Liver (tissue), 9 donors: ENCODE data around the gene TIPRL. TPM values are rescaled to one million over a fixed set of nuclear protein-coding genes. Genes with fewer than 3 reads are reported as not detected.
A peak's percentile ranks its signal among the peaks of the same experiment; 100 is the strongest.
"Not testable (repeated sequence)": the region's sequence is repeated elsewhere in the genome, so short reads cannot be mapped to it uniquely, and the experiment has no call there.

Experiments
- DNase-seq: peaks from one replicate; pipeline ENCODE4 v3.0.0-alpha.2; 2017; ENCODE audit warnings: low spot score
- H3K27ac ChIP-seq, 2 donors: one replicate each; pipeline ENCODE4 v1.7.0; 2013; ENCODE audit warnings: inconsistent platforms in 2 of 2, low read length in 2 of 2, control low read depth in 1 of 2, low read depth in 1 of 2, mild to moderate bottlenecking in 1 of 2
- H3K27me3 ChIP-seq, 4 donors: one replicate each; pipeline versions ENCODE4 v1.6.1 to v1.7.0; 2013; ENCODE audit warnings: low read length in 3 of 4, inconsistent platforms in 1 of 4, mild to moderate bottlenecking in 1 of 4, moderate library complexity in 1 of 4; ENCODE audit not compliant: control insufficient read depth in 4 of 4, insufficient read depth in 4 of 4
- H3K36me3 ChIP-seq, 4 donors: one replicate each; pipeline versions ENCODE4 v1.6.1 to v1.7.0; 2013; ENCODE audit warnings: low read length in 3 of 4, mild to moderate bottlenecking in 3 of 4, low read depth in 1 of 4, moderate library complexity in 1 of 4; ENCODE audit not compliant: control insufficient read depth in 4 of 4, insufficient read depth in 3 of 4
- H3K4me1 ChIP-seq, 4 donors: one replicate each; pipeline versions ENCODE4 v1.6.1 to v1.7.0; 2013; ENCODE audit warnings: low read length in 3 of 4, mild to moderate bottlenecking in 3 of 4, moderate library complexity in 1 of 4; ENCODE audit not compliant: control insufficient read depth in 4 of 4, insufficient read depth in 4 of 4
- H3K4me3 ChIP-seq, 3 donors: one replicate each; pipeline versions ENCODE4 v1.6.1 to v1.7.0; 2013; ENCODE audit warnings: low read length in 3 of 3, control low read depth in 1 of 3, low read depth in 1 of 3, mild to moderate bottlenecking in 1 of 3
- H3K9ac ChIP-seq, 2 donors: one replicate each; pipeline ENCODE4 v1.7.0; 2013; ENCODE audit warnings: low read length in 2 of 2, mild to moderate bottlenecking in 2 of 2, moderate library complexity in 2 of 2, control low read depth in 1 of 2, low read depth in 1 of 2
- H3K9me3 ChIP-seq, 4 donors: one replicate each; pipeline versions ENCODE4 v1.6.1 to v1.7.0; 2013; ENCODE audit warnings: low read length in 3 of 4; ENCODE audit not compliant: control insufficient read depth in 4 of 4
- ATF3 ChIP-seq: IDR thresholded peaks from 2 replicates; pipeline ENCODE4 v1.6.1; 2016; ENCODE audit warnings: antibody characterized with exemption
- FOXA2 ChIP-seq: IDR thresholded peaks from 2 replicates; pipeline ENCODE4 v1.6.1; 2016; ENCODE audit warnings: antibody characterized with exemption
- HNF4A ChIP-seq, 2 donors: conservative IDR thresholded peaks; 2 replicates each; pipeline ENCODE4 v1.6.1; 2016; ENCODE audit warnings: antibody characterized with exemption in 2 of 2, mild to moderate bottlenecking in 2 of 2
- HNF4G ChIP-seq: IDR thresholded peaks from 2 replicates; pipeline ENCODE4 v1.6.1; 2016; ENCODE audit warnings: antibody characterized with exemption
- JUND ChIP-seq, 2 donors: IDR thresholded peaks; 2 replicates each; pipeline ENCODE4 v1.6.1; 2016; ENCODE audit warnings: antibody characterized with exemption in 2 of 2
- NR2F2 ChIP-seq: IDR thresholded peaks from 2 replicates; pipeline ENCODE4 v1.6.1; 2016; ENCODE audit warnings: antibody characterized with exemption
- RAD21 ChIP-seq, 2 donors: IDR thresholded peaks; 2 replicates each; pipeline ENCODE4 v1.6.1; 2016; ENCODE audit warnings: antibody characterized with exemption in 2 of 2, mild to moderate bottlenecking in 2 of 2
- TAF1 ChIP-seq: conservative IDR thresholded peaks from 2 replicates; pipeline ENCODE4 v1.6.1; 2016; ENCODE audit warnings: antibody characterized with exemption, mild to moderate bottlenecking
- WGBS: extraction: QIAGEN DNeasy Blood & Tissue Kit; methylation state at CpG from one replicate; pipeline ENCODE4 v1.1.7; 2013; 5-methylcytosine and 5-hydroxymethylcytosine counted together
- polyA plus RNA-seq, 2 donors: library from polyadenylated mRNA; stranded (reverse) in 1 of 2; unstranded in 1 of 2; fragments of 200-250 nt in 1 of 2; fragments of >200 nt in 1 of 2; fragmentation: Nextera tagmentation in 1 of 2; extraction: Ambion mirVana in 1 of 2; gene quantifications; one replicate each; pipeline versions ENCODE4 v1.2.1 to v1.2.3, GENCODE V29; 2013 to 2015
- total RNA-seq, 2 donors: library from RNA; depleted of rRNA; stranded (reverse); fragments of >200 nt; gene quantifications; one replicate each; pipeline ENCODE4 v1.2.3, GENCODE V29; 2014
- TF ChIP-seq, protein P1 (sequence below): IDR thresholded peaks from 2 replicates; pipeline ENCODE4 v1.6.1; 2016; ENCODE audit warnings: antibody characterized with exemption
- TF ChIP-seq, protein P2 (sequence below): IDR thresholded peaks from 2 replicates; pipeline ENCODE4 v1.6.1; 2016; ENCODE audit warnings: antibody characterized with exemption, mild to moderate bottlenecking
- donor health status: healthy.
- donor health status: healthy.
- donor health status: healthy.
- donor health status: healthy.
- donor health status: healthy.

Gene TIPRL
- total and polyA plus RNA-seq, 4 donors = 11.2 to 20.0 (median 13.0) TPM

- peaks cover 1 to 11% (median 5%) of the 10 kb centered on the region in 4 donors for H3K4me1 ChIP-seq
- TF ChIP-seq HNF4G (no peak), FOXA2 (no peak), RAD21 (IDR thresholded peaks at IDR 0.05) (no peak), HNF4A (conservative IDR thresholded peaks at IDR 0.05) (no peak)
- peaks cover 0 to 2% (median 0%) of the 10 kb centered on the region in 4 donors for H3K36me3 ChIP-seq
- H3K9ac ChIP-seq = no peak overlapping the region
- WGBS = 61% methylated on average over 2 of the region's 2 CpGs
- no peak for DNase-seq
- H3K4me3 ChIP-seq = peak overlapping the region; percentile 73 to 79 (median 75)
- no peaks in the 10 kb centered on the region for H3K27me3 ChIP-seq
- no peaks in the 10 kb centered on the region for H3K9me3 ChIP-seq
- H3K27ac ChIP-seq = peak overlapping the region in 1 of 2 donors; percentile 84
Observed at GRCh38 chr1:168180148-168180524, 1.4 kb downstream of the TIPRL start.

DNA sequence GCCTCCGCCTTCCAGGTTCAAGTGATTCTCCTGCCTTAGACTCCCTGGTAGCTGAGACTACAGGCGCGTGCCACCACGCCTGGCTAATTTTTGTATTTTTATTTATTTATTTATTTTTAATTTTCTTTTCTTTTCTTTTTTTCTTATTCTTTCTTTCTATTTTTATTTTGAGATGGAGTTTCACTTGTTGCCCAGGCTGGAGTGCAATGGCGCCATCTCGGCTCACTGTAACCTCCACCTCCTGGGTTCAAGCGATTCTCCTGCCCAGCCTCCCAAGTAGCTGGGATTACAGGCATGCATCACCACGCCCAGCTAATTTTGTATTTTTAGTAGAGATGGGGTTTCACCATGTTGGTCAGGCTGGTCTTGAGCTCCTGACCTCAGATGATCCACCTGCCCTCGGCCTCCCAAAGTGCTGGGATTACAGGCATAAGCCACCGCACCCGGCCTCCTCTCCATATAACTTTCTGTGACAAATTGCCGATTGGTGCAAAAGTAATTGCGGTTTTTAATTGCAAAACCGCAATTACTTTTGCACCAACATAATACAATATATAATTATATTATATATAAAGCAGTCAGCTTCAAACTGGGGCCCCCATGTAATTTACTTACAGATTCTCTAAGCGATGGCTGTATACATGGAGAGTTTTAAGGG, 2.4 kb downstream of the TIPRL start:
- not testable (repeated sequence) for H3K9ac ChIP-seq, H3K27ac ChIP-seq, H3K36me3 ChIP-seq, H3K4me3 ChIP-seq, H3K27me3 ChIP-seq, H3K9me3 ChIP-seq, DNase-seq
- peaks cover 1 to 11% (median 5%) of the 10 kb centered on the region in 4 donors for H3K4me1 ChIP-seq
- WGBS = 97% methylated on average over 15 of the region's 15 CpGs

- Histone ChIP-seq H3K9me3 (no peaks in the 10 kb centered on the region), H3K4me3 (no peak overlapping the region), H3K36me3 (peaks cover 4 to 27% (median 8%) of the 10 kb centered on the region in 4 donors), H3K9ac (no peak overlapping the region), H3K27ac (no peak overlapping the region), H3K27me3 (no peaks in the 10 kb centered on the region), H3K4me1 (no peaks in the 10 kb centered on the region)
- DNase-seq = no peak
- TF ChIP-seq TAF1 (no peak), HNF4G (no peak), ATF3 (no peak), JUND (IDR thresholded peaks at IDR 0.05) (no peak), NR2F2 (no peak)
- TF ChIP-seq, protein P1, sequence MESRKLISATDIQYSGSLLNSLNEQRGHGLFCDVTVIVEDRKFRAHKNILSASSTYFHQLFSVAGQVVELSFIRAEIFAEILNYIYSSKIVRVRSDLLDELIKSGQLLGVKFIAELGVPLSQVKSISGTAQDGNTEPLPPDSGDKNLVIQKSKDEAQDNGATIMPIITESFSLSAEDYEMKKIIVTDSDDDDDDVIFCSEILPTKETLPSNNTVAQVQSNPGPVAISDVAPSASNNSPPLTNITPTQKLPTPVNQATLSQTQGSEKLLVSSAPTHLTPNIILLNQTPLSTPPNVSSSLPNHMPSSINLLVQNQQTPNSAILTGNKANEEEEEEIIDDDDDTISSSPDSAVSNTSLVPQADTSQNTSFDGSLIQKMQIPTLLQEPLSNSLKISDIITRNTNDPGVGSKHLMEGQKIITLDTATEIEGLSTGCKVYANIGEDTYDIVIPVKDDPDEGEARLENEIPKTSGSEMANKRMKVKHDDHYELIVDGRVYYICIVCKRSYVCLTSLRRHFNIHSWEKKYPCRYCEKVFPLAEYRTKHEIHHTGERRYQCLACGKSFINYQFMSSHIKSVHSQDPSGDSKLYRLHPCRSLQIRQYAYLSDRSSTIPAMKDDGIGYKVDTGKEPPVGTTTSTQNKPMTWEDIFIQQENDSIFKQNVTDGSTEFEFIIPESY = no peak
- TF ChIP-seq, protein P2, sequence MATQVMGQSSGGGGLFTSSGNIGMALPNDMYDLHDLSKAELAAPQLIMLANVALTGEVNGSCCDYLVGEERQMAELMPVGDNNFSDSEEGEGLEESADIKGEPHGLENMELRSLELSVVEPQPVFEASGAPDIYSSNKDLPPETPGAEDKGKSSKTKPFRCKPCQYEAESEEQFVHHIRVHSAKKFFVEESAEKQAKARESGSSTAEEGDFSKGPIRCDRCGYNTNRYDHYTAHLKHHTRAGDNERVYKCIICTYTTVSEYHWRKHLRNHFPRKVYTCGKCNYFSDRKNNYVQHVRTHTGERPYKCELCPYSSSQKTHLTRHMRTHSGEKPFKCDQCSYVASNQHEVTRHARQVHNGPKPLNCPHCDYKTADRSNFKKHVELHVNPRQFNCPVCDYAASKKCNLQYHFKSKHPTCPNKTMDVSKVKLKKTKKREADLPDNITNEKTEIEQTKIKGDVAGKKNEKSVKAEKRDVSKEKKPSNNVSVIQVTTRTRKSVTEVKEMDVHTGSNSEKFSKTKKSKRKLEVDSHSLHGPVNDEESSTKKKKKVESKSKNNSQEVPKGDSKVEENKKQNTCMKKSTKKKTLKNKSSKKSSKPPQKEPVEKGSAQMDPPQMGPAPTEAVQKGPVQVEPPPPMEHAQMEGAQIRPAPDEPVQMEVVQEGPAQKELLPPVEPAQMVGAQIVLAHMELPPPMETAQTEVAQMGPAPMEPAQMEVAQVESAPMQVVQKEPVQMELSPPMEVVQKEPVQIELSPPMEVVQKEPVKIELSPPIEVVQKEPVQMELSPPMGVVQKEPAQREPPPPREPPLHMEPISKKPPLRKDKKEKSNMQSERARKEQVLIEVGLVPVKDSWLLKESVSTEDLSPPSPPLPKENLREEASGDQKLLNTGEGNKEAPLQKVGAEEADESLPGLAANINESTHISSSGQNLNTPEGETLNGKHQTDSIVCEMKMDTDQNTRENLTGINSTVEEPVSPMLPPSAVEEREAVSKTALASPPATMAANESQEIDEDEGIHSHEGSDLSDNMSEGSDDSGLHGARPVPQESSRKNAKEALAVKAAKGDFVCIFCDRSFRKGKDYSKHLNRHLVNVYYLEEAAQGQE = no peak
Observed at GRCh38 chr1:168187177-168187576, 8.4 kb downstream of the TIPRL start.
